ENCODE results near the gene CDT1. TPM values are rescaled to one million over a fixed set of nuclear protein-coding genes. Genes with fewer than 3 reads are reported as not detected.

Gene CDT1
- polyA plus RNA-seq, 1 of the 3 experiments (the other 2 are of a cell fraction): 6.1 TPM

DNA sequence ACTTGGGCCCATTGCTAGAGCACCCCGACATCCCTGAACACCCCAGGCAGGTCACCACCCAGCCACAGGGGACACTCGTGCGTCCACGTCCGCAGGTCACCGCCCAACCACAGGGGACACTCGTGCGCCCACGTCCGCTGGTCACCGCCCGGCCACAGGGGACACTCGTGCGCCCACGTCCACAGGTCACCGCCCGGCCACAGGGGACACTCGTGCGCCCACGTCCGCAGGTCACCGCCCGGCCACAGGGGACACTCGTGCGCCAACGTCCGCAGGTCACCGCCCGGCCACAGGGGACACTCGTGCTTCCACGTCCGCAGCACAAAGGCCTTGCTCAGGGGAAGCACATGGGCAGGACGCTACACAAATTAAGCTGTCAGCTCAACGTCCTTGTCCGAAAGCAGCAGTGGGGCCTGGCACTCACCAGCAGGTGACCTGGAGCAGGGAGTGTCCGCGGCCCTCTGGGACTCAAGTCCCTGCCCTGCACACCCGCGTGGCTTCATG, 35.5 kb downstream of the CDT1 start:
- Histone ChIP-seq H3K27ac (ENCODE audit: low read depth in 2 of 2, low read length in 1 of 2) (no peak overlapping the region), H3K9me3 (no peaks in the 10 kb centered on the region), H3K79me2 (ENCODE audit: insufficient read depth) (no peaks in the 10 kb centered on the region), H4K20me1 (ENCODE audit: insufficient read depth) (no peaks in the 10 kb centered on the region), H2AFZ (ENCODE audit: low read depth) (no peak overlapping the region), H3K36me3 (replicated peaks in 1 of 2; ENCODE audit: control insufficient read depth in 1 of 2, insufficient read depth in 2 of 2, low read length in 1 of 2) (peaks cover 0 to 24% of the 10 kb centered on the region in 2 experiments), H3K4me3 (ENCODE audit: low read depth in 2 of 2, low read length in 1 of 2) (no peak overlapping the region), H3F3A (replicated peaks; ENCODE audit: insufficient read depth) (no peaks in the 10 kb centered on the region), H3K9me2 (no peaks in the 10 kb centered on the region), H3K4me2 (no peak overlapping the region), H3K4me1 (ENCODE audit: control insufficient read depth in 1 of 2, insufficient read depth in 2 of 2, low read depth in 1 of 2, low read length in 1 of 2) (no peaks in the 10 kb centered on the region), H3K9ac (no peak overlapping the region), H3K27me3 (ENCODE audit: insufficient read depth) (no peaks in the 10 kb centered on the region)
- CTCF ChIA-PET: interaction anchor here (0.8 to 1.7 kb wide), 3 partner anchors 18 to 22 kb away, joined by 3 to 5 read pairs (median 4); no protein-coding TSS in a partner anchor
- TF ChIP-seq MXI1 (IDR thresholded peaks at IDR 0.05; ENCODE audit: low read depth, low read length): no peak
- no peak for TF ChIP-seq SMC3 (IDR thresholded peaks at IDR 0.05; ENCODE audit: low read depth, low read length)
- TF ChIP-seq, protein P1, sequence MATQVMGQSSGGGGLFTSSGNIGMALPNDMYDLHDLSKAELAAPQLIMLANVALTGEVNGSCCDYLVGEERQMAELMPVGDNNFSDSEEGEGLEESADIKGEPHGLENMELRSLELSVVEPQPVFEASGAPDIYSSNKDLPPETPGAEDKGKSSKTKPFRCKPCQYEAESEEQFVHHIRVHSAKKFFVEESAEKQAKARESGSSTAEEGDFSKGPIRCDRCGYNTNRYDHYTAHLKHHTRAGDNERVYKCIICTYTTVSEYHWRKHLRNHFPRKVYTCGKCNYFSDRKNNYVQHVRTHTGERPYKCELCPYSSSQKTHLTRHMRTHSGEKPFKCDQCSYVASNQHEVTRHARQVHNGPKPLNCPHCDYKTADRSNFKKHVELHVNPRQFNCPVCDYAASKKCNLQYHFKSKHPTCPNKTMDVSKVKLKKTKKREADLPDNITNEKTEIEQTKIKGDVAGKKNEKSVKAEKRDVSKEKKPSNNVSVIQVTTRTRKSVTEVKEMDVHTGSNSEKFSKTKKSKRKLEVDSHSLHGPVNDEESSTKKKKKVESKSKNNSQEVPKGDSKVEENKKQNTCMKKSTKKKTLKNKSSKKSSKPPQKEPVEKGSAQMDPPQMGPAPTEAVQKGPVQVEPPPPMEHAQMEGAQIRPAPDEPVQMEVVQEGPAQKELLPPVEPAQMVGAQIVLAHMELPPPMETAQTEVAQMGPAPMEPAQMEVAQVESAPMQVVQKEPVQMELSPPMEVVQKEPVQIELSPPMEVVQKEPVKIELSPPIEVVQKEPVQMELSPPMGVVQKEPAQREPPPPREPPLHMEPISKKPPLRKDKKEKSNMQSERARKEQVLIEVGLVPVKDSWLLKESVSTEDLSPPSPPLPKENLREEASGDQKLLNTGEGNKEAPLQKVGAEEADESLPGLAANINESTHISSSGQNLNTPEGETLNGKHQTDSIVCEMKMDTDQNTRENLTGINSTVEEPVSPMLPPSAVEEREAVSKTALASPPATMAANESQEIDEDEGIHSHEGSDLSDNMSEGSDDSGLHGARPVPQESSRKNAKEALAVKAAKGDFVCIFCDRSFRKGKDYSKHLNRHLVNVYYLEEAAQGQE (IDR thresholded peaks at IDR 0.05; ENCODE audit: low read depth, low read length): no peak
- no peak for TF ChIP-seq NFIC (IDR thresholded peaks at IDR 0.05; ENCODE audit: borderline replicate concordance)
- POLR2A ChIA-PET: no interaction called here
- peak; percentile 52 for DNase-seq
- WGBS (ENCODE audit: low lambda C conversion rate): 96% methylated on average over 34 of the region's 39 CpGs

DNA sequence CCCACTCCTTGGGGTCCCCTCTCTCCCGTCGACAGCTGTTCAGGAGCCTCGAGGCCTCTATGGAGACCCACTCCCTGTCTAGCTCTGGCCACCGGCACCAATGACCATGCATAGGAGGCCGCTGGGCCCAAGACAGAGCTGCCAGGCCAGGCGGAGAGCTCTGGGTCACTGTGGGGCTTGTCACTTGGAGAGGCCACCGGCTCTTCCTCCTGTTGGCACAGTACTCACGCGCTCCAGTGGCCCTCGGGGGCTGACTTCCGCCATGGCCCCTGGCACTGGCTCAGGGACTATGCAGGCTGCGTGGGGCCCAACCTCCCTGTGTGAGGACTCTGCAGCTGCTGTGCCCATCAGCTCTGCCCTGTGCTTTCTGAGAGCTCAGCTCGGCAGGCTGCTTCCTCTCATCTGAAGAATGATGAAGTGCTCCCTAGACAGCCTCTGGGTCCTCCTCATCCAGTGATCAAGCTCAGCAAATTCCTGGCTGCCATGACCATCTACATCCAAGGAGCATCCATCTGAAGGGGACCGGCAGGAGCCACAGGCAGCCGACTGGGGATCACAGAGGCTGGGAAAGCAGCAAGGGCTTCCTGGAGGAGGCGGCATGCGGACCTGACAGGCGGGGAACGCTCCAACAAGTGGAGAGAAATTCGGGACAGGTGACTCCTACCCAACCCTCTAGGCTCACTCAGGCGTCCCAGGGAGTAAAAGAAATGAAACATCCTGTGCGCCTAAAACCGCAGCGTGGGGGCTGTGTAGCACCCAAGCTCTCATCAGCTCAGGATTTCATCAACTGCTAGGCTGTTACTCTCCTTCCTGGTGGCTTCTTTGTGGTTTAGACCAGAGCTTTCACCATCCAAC, 36.4 kb downstream of the CDT1 start:
- no peaks in the 10 kb centered on the region for H3K27me3 ChIP-seq (ENCODE audit: insufficient read depth)
- H4K20me1 ChIP-seq (ENCODE audit: insufficient read depth): no peaks in the 10 kb centered on the region
- H3K4me3 ChIP-seq (ENCODE audit: low read depth in 2 of 2, low read length in 1 of 2): no peak overlapping the region
- 95% methylated on average over 17 of the region's 24 CpGs for WGBS (ENCODE audit: low lambda C conversion rate)
- H3K4me2 ChIP-seq: no peak overlapping the region
- no peak overlapping the region for H3K27ac ChIP-seq (ENCODE audit: low read depth in 2 of 2, low read length in 1 of 2)
- POLR2A ChIA-PET: interaction anchor here (0.5 kb wide), 1 partner anchor 38 kb away, joined by 4 read pairs; no protein-coding TSS in a partner anchor
- H2AFZ ChIP-seq (ENCODE audit: low read depth): no peak overlapping the region
- CTCF ChIA-PET: interaction anchor here (1.7 kb wide), 2 partner anchors 18 to 23 kb away, joined by 4 to 5 read pairs; no protein-coding TSS in a partner anchor
- H3K9ac ChIP-seq: no peak overlapping the region
- H3K79me2 ChIP-seq (ENCODE audit: insufficient read depth): no peaks in the 10 kb centered on the region
- H3K9me3 ChIP-seq: no peaks in the 10 kb centered on the region
- peaks cover 0 to 23% of the 10 kb centered on the region in 2 experiments for H3K36me3 ChIP-seq (replicated peaks in 1 of 2; ENCODE audit: control insufficient read depth in 1 of 2, insufficient read depth in 2 of 2, low read length in 1 of 2)
- TF ChIP-seq FOSL2 (IDR thresholded peaks at IDR 0.05; ENCODE audit: borderline replicate concordance, low read depth): no peak
- no peak for TF ChIP-seq POLR2AphosphoS5 (IDR thresholded peaks at IDR 0.05; ENCODE audit: low read depth, low read length)
- TF ChIP-seq RAD21 (IDR thresholded peaks at IDR 0.05; ENCODE audit: low read length): no peak
- TF ChIP-seq, protein P2, sequence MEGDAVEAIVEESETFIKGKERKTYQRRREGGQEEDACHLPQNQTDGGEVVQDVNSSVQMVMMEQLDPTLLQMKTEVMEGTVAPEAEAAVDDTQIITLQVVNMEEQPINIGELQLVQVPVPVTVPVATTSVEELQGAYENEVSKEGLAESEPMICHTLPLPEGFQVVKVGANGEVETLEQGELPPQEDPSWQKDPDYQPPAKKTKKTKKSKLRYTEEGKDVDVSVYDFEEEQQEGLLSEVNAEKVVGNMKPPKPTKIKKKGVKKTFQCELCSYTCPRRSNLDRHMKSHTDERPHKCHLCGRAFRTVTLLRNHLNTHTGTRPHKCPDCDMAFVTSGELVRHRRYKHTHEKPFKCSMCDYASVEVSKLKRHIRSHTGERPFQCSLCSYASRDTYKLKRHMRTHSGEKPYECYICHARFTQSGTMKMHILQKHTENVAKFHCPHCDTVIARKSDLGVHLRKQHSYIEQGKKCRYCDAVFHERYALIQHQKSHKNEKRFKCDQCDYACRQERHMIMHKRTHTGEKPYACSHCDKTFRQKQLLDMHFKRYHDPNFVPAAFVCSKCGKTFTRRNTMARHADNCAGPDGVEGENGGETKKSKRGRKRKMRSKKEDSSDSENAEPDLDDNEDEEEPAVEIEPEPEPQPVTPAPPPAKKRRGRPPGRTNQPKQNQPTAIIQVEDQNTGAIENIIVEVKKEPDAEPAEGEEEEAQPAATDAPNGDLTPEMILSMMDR (IDR thresholded peaks at IDR 0.05): no peak
- no peak for TF ChIP-seq TCF12 (IDR thresholded peaks at IDR 0.05)
- TF ChIP-seq PBX3 (IDR thresholded peaks at IDR 0.05): no peak
- no peaks in the 10 kb centered on the region for H3K4me1 ChIP-seq (ENCODE audit: control insufficient read depth in 1 of 2, insufficient read depth in 2 of 2, low read depth in 1 of 2, low read length in 1 of 2)
- no peak for DNase-seq
- H3F3A ChIP-seq (replicated peaks; ENCODE audit: insufficient read depth): no peaks in the 10 kb centered on the region
- H3K9me2 ChIP-seq: no peaks in the 10 kb centered on the region

Measured in SK-N-SH (cell line).